ENCODE measurements around the gene SDHAF3. TPM values are rescaled to one million over a fixed set of nuclear protein-coding genes. Genes with fewer than 3 reads are reported as not detected.
"Not testable (repeated sequence)": the region's sequence is repeated elsewhere in the genome, so short reads cannot be mapped to it uniquely, and the experiment has no call there.

SDHAF3 gene
- total and polyA plus RNA-seq, 2 donors (not counting 1 experiment from before 2014, with no cell fraction given) = 7.5 to 20.2 TPM

DNA sequence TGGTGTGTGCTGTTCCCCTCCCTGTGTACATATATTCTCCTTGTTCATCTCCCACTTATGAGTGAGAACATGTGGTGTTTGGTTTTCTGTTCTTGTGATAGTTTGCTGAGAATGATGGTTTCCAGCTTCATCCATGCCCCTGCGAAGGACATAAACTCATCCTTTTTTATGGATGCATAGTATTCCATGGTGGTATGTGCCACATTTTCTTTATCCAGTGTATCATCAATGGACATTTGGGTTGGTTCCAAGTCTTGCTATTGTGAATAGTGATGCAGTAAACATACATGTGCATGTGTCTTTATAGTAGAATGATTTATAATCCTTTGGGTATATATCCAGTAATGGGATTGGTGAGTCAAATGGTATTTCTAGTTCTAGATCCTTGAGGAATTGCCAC, 44.1 kb downstream of the SDHAF3 start:
- H3K36me3 ChIP-seq (replicated peaks in 1 of 2; ENCODE audit: control extremely low read depth in 1 of 2, control insufficient read depth in 1 of 2, extremely low read depth in 1 of 2, insufficient read depth in 2 of 2, low read length in 1 of 2) = peaks cover 9 to 15% of the 10 kb centered on the region in 2 experiments
- H3K27ac Mint-ChIP-seq; H3K4me2 ChIP-seq (replicated peaks; ENCODE audit: low read depth, low read length, poor library complexity, severe bottlenecking); ATAC-seq (ENCODE audit: low read depth); POLR2A ChIA-PET; H3K4me1 Mint-ChIP-seq; H3K27me3 ChIP-seq (replicated peaks in 1 of 4; ENCODE audit: control extremely low read depth in 1 of 4, control insufficient read depth in 3 of 4, insufficient read depth in 4 of 4, low read length in 3 of 4); CTCF ChIA-PET; H3K79me2 ChIP-seq (ENCODE audit: control insufficient read depth, insufficient read depth, low read length); H3K4me3 Mint-ChIP-seq; intact Hi-C loops (cut with micrococcal nuclease); H3K27me3 Mint-ChIP-seq; H4K20me1 ChIP-seq (ENCODE audit: control insufficient read depth, insufficient read depth, low read length, poor library complexity, severe bottlenecking); H3K27ac ChIP-seq (ENCODE audit: low read length in 2 of 2); DNase-seq; H3K4me1 ChIP-seq (ENCODE audit: control insufficient read depth in 2 of 2, insufficient read depth in 2 of 2, low read length in 2 of 2); H3K9me3 ChIP-seq (ENCODE audit: control extremely low read depth in 1 of 3, control insufficient read depth in 2 of 3, insufficient read depth in 1 of 3, low read length in 2 of 3); H3K9ac ChIP-seq (ENCODE audit: low read length); H3K4me3 ChIP-seq (ENCODE audit: control extremely low read depth in 1 of 5, extremely low read depth in 1 of 5, insufficient read depth in 1 of 5, low read depth in 2 of 5, low read length in 4 of 5); H2AFZ ChIP-seq (ENCODE audit: insufficient read depth, low read depth, low read length, poor library complexity, severe bottlenecking): not testable (repeated sequence)
- no CpG with 5 or more reads among the region's 1 CpG for WGBS (ENCODE audit: insufficient coverage)
- peaks cover 11% of the 10 kb centered on the region for H3K9me3 Mint-ChIP-seq (ENCODE audit: insufficient read depth)

DNA sequence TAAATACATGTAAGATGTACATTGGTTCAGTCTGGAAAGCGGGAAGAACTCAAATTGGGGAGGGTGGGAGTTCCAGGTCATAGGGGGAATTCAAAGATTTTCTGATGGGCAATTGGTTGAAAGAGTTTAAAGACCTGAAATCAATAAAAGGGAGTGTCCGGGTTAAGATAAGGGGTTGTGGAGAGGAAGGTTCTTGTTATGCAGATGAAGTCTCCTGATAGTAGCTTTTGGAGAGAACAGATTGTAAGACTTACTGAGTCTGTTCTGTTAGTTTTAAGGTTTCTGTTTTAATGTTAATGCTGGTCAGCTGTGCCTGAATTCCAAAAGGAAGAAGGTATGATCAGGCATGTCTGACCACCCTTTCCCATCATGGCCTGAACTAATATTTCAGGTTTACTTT, 48.8 kb downstream of the SDHAF3 start:
- Histone ChIP-seq H3K4me1 (ENCODE audit: control insufficient read depth in 2 of 2, insufficient read depth in 2 of 2, low read length in 2 of 2) (no peaks in the 10 kb centered on the region), H3K79me2 (ENCODE audit: control insufficient read depth, insufficient read depth, low read length) (peaks cover 3% of the 10 kb centered on the region), H3K9me3 (ENCODE audit: control extremely low read depth in 1 of 3, control insufficient read depth in 2 of 3, insufficient read depth in 1 of 3, low read length in 2 of 3) (peaks cover 0 to 6% (median 0%) of the 10 kb centered on the region in 3 donors), H4K20me1 (ENCODE audit: control insufficient read depth, insufficient read depth, low read length, poor library complexity, severe bottlenecking) (no peaks in the 10 kb centered on the region), H3K27ac (ENCODE audit: low read length in 2 of 2) (no peak overlapping the region), H3K4me2 (replicated peaks; ENCODE audit: low read depth, low read length, poor library complexity, severe bottlenecking) (no peak overlapping the region), H3K4me3 (ENCODE audit: control extremely low read depth in 1 of 5, extremely low read depth in 1 of 5, insufficient read depth in 1 of 5, low read depth in 2 of 5, low read length in 4 of 5) (no peak overlapping the region), H2AFZ (ENCODE audit: insufficient read depth, low read depth, low read length, poor library complexity, severe bottlenecking) (no peak overlapping the region), H3K27me3 (replicated peaks in 1 of 4; ENCODE audit: control extremely low read depth in 1 of 4, control insufficient read depth in 3 of 4, insufficient read depth in 4 of 4, low read length in 3 of 4) (no peaks in the 10 kb centered on the region), H3K9ac (ENCODE audit: low read length) (no peak overlapping the region), H3K36me3 (replicated peaks in 1 of 2; ENCODE audit: control extremely low read depth in 1 of 2, control insufficient read depth in 1 of 2, extremely low read depth in 1 of 2, insufficient read depth in 2 of 2, low read length in 1 of 2) (peaks cover 5 to 8% of the 10 kb centered on the region in 2 experiments)
- intact Hi-C loops (cut with micrococcal nuclease) = no loop called here
- no peak for DNase-seq
- ChIA-PET POLR2A (no interaction called here), CTCF (no interaction called here)
- H3K27me3 Mint-ChIP-seq = no peaks in the 10 kb centered on the region
- no peak for ATAC-seq (ENCODE audit: low read depth)
- no peak overlapping the region for H3K4me3 Mint-ChIP-seq
- 100% methylated on average over 2 of the region's 2 CpGs for WGBS (ENCODE audit: insufficient coverage)
- H3K9me3 Mint-ChIP-seq (ENCODE audit: insufficient read depth) = no peaks in the 10 kb centered on the region
- no peak overlapping the region for H3K27ac Mint-ChIP-seq
- peaks cover 14% of the 10 kb centered on the region for H3K4me1 Mint-ChIP-seq
- TF ChIP-seq EZH2 (IDR thresholded peaks at IDR 0.05; ENCODE audit: borderline replicate concordance, insufficient read depth, low read depth, low read length, poor library complexity, severe bottlenecking) = no peak
- TF ChIP-seq, protein P1, sequence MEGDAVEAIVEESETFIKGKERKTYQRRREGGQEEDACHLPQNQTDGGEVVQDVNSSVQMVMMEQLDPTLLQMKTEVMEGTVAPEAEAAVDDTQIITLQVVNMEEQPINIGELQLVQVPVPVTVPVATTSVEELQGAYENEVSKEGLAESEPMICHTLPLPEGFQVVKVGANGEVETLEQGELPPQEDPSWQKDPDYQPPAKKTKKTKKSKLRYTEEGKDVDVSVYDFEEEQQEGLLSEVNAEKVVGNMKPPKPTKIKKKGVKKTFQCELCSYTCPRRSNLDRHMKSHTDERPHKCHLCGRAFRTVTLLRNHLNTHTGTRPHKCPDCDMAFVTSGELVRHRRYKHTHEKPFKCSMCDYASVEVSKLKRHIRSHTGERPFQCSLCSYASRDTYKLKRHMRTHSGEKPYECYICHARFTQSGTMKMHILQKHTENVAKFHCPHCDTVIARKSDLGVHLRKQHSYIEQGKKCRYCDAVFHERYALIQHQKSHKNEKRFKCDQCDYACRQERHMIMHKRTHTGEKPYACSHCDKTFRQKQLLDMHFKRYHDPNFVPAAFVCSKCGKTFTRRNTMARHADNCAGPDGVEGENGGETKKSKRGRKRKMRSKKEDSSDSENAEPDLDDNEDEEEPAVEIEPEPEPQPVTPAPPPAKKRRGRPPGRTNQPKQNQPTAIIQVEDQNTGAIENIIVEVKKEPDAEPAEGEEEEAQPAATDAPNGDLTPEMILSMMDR (IDR thresholded peaks at IDR 0.05) = no peak
